ENCODE measurements around the gene NEK1. TPM values are rescaled to one million over a fixed set of nuclear protein-coding genes. Genes with fewer than 3 reads are reported as not detected.
A peak's percentile ranks its signal among the peaks of the same experiment; 100 is the strongest.

Gene NEK1
- total and polyA plus RNA-seq, 12 donors = 4.2 to 23.0 (median 12.3) TPM

DNA sequence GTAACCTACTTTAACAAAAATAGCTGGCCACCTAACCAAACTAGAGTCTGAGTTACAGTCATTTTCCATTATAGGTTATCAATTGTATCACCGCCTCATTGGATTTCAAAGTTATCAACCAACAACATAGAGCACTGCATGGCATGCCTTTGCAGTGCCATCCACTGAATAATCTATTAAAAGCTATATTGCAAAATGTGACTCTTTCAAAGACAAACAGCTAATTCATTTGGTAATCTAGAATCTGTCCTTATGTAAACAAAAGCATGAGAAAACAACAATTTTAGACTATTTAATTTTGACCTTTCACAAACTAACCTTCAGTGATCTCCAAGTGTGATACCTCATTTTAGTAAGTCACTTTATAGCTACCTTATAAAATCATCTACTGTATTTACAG is 197.5 kb downstream of the NEK1 start:
- H3K27me3 ChIP-seq = no peaks in the 10 kb centered on the region
- no peaks in the 10 kb centered on the region for H3K36me3 ChIP-seq (replicated peaks in 1 of 2)
- no peak for TF ChIP-seq CTCF (IDR thresholded peaks at IDR 0.05)
- no peak for TF ChIP-seq POLR2A (IDR thresholded peaks at IDR 0.05)
- H3K9me3 ChIP-seq (replicated peaks in 1 of 3) = no peaks in the 10 kb centered on the region
- H3K4me3 ChIP-seq = no peak overlapping the region
- no peak overlapping the region for H3K27ac ChIP-seq
- DNase-seq = no peak
- intact Hi-C loops (cut with DNase I) = no loop called here
- peaks cover 0 to 8% of the 10 kb centered on the region in 2 donors for H3K4me1 ChIP-seq (replicated peaks in 1 of 2)
- 93 to 100% (median 97%) methylated on average over 1 of the region's 1 CpG for WGBS, 4 donors

- H3K4me3 ChIP-seq = no peak overlapping the region
- intact Hi-C loops (cut with DNase I) = no loop called here
- H3K9me3 ChIP-seq (replicated peaks in 1 of 3) = no peaks in the 10 kb centered on the region
- no peak for TF ChIP-seq CTCF (IDR thresholded peaks at IDR 0.05)
- TF ChIP-seq POLR2A (IDR thresholded peaks at IDR 0.05) = no peak
- no peak for DNase-seq
- no peak overlapping the region for H3K27ac ChIP-seq
- H3K36me3 ChIP-seq (replicated peaks in 1 of 2) = no peaks in the 10 kb centered on the region
- no peaks in the 10 kb centered on the region for H3K27me3 ChIP-seq
- peaks cover 0 to 8% of the 10 kb centered on the region in 2 donors for H3K4me1 ChIP-seq (replicated peaks in 1 of 2)
These were observed 200.3 kb downstream of the NEK1 start for GRCh38 chr4:169412046-169412445.

- Histone ChIP-seq H3K4me3 (no peak overlapping the region), H3K4me1 (replicated peaks in 1 of 2) (peaks cover 0 to 8% of the 10 kb centered on the region in 2 donors), H3K36me3 (replicated peaks in 1 of 2) (no peaks in the 10 kb centered on the region), H3K27ac (no peak overlapping the region), H3K27me3 (no peaks in the 10 kb centered on the region), H3K9me3 (replicated peaks in 1 of 3) (no peaks in the 10 kb centered on the region)
- TF ChIP-seq CTCF (IDR thresholded peaks at IDR 0.05) (no peak), POLR2A (IDR thresholded peaks at IDR 0.05) (no peak)
- peak; percentile 20 to 70 (median 30) for DNase-seq
- intact Hi-C loops (cut with DNase I) = no loop called here
- WGBS, 4 donors = 75 to 81% (median 78%) methylated on average over 11 to 12 of the region's 12 CpGs
These were observed 201.3 kb downstream of the NEK1 start for GRCh38 chr4:169410839-169411770.

DNA sequence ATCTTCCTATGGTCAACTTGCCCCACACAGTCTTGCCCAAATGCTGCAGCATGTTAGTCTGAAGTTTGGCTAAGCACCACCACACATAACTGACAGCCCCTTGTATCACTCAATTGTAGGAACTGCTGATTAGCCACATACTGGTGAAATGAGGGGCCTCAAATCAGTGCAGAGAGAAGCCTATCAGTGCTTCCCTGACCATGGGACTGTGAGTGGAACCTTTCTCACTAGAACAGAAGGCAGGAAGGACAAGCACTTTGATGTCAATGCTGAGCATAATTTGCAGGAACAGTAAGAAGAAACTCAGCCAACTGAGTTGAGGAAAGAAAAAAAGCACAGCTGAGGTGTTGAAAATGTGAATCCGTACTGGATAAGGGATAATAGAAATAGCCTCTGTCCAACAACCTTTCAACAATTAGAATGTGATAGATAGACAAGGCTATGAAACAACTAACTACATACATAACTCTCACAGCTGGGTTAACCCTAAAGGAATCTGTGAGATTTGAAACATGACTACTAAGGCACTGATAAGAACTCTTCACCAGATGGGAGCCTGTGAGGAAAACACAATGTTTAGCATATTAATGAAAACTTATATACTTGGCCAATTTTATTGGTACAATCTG is 205.1 kb downstream of the NEK1 start:
- no peak for DNase-seq
- H3K4me3 ChIP-seq = no peak overlapping the region
- WGBS, 4 donors = 80 to 98% (median 88%) methylated on average over 1 of the region's 1 CpG
- TF ChIP-seq POLR2A (IDR thresholded peaks at IDR 0.05) = no peak
- no peak for TF ChIP-seq CTCF (IDR thresholded peaks at IDR 0.05)
- intact Hi-C loops (cut with DNase I) = no loop called here
- no peaks in the 10 kb centered on the region for H3K27me3 ChIP-seq
- H3K36me3 ChIP-seq (replicated peaks in 1 of 2) = no peaks in the 10 kb centered on the region
- H3K9me3 ChIP-seq (replicated peaks in 1 of 3) = no peaks in the 10 kb centered on the region
- H3K27ac ChIP-seq = no peak overlapping the region
- H3K4me1 ChIP-seq (replicated peaks in 1 of 2) = peaks cover 0 to 8% of the 10 kb centered on the region in 2 donors
